ENCODE data around the gene VPS37B.

VPS37B gene

GRCh38 chr12:122820138-122820537 is 75.8 kb downstream of the VPS37B start:
- in situ Hi-C loops (cut with MboI; ENCODE audit: low sequenced_read_pairs), result no loop called here

- in situ Hi-C loops (cut with MboI; ENCODE audit: low sequenced_read_pairs), result no loop called here
Measured at GRCh38 chr12:122819209-122819785, 76.6 kb downstream of the VPS37B start.
